HCT116 (cell line): ENCODE data around the gene NFIC. TPM values are rescaled to one million over a fixed set of nuclear protein-coding genes. Genes with fewer than 3 reads are reported as not detected.

Experiments used
- ATAC-seq: fragments of 200-7000 bp; cut with Tn5 transposase; 2 replicates; pipeline ENCODE4 v1.9.1; 2020; ENCODE audit warnings: mild to moderate bottlenecking, moderate library complexity
- BruUV-seq: library from RNA; stranded (reverse); fragments of 400-500 nt; replicated peaks from 2 replicates; lab custom pipeline; 2021; lab: Mats Ljungman, UMichigan
- CTCF ChIA-PET: fragments of 300-600 bp; sonication (Branson Sonifier 250); formaldehyde crosslinking; loops from one replicate; lab custom pipeline; 2021; ENCODE audit warnings: antibody characterized with exemption; lab: Charles Lee
- POLR2A ChIA-PET: fragments of 300-600, 350-600 bp; sonication (Branson Sonifier 250); formaldehyde crosslinking; loops from one replicate; lab custom pipeline; 2021; ENCODE audit warnings: antibody characterized with exemption; lab: Charles Lee
- RAD21 ChIA-PET, 2 experiments: fragments of 300-600 bp; sonication (Branson Sonifier 250); formaldehyde crosslinking; loops; one replicate each; lab custom pipeline; 2023; ENCODE audit warnings: low total read pairs in 2 of 2; ENCODE audit not compliant: uncharacterized antibody in 2 of 2, unreplicated experiment in 2 of 2, low non-redundant PET in 1 of 2; lab: Charles Lee
- DNase-seq: peaks from one replicate; pipeline ENCODE4 v3.0.0-alpha.2; 2010; ENCODE audit warnings: low read depth, low spot score
- H2AFZ ChIP-seq: fragments of 200-600 bp; shearing (Covaris generic), sonication (generic); 2 replicates; pipeline ENCODE4 v1.6.1; 2017; ENCODE audit warnings: low read depth, mixed run types, mixed read lengths, antibody characterized with exemption, low read length; ENCODE audit not compliant: poor library complexity, severe bottlenecking
- H3K27ac ChIP-seq: 2 replicates; pipeline ENCODE4 v1.5.1; 2012; ENCODE audit warnings: low read depth, low read length
- H3K27me3 ChIP-seq: fragments of 200-600 bp; sonication (generic); 2 replicates; pipeline ENCODE4 v1.6.1; 2016; ENCODE audit warnings: mixed run types, low read length, mixed read lengths; ENCODE audit not compliant: insufficient read depth
- H3K36me3 ChIP-seq, 2 experiments: fragments of 200-500 bp in 1 of 2; fragments of 200-600 bp in 1 of 2; sonication (Bioruptor generic) in 1 of 2; sonication (generic) in 1 of 2; 2 replicates each; pipeline versions ENCODE4 v1.5.1 to v1.6.1; 2014 to 2016; ENCODE audit warnings: low read length in 2 of 2, inconsistent platforms in 1 of 2, mixed read lengths in 1 of 2, mixed run types in 1 of 2; ENCODE audit not compliant: insufficient read depth in 2 of 2, control insufficient read depth in 1 of 2
- H3K4me1 ChIP-seq, 2 experiments: fragments of 200-600 bp in 1 of 2; sonication (generic) in 1 of 2; 2 replicates each; pipeline versions ENCODE4 v1.5.1 to v1.6.1; 2012 to 2017; ENCODE audit warnings: low read length in 2 of 2, inconsistent platforms in 1 of 2, mild to moderate bottlenecking in 1 of 2, mixed read lengths in 1 of 2, mixed run types in 1 of 2, moderate library complexity in 1 of 2; ENCODE audit not compliant: insufficient read depth in 2 of 2, control insufficient read depth in 1 of 2
- H3K4me2 ChIP-seq: fragments of 200-600 bp; sonication (generic); 2 replicates; pipeline ENCODE4 v1.6.1; 2017; ENCODE audit warnings: mixed run types, low read length, mixed read lengths
- H3K4me3 ChIP-seq, 2 experiments: fragments of 200-600 bp in 1 of 2; sonication (generic) in 1 of 2; replicated peaks in 1 of 2; 2 replicates each; pipeline ENCODE4 v1.5.1; 2011 to 2016; ENCODE audit warnings: low read length in 2 of 2, control low read depth in 1 of 2, low read depth in 1 of 2, mild to moderate bottlenecking in 1 of 2, mixed read lengths in 1 of 2, mixed run types in 1 of 2
- H3K79me2 ChIP-seq: fragments of 200-600 bp; sonication (generic); 2 replicates; pipeline ENCODE4 v1.6.1; 2017; ENCODE audit warnings: mild to moderate bottlenecking, mixed run types, low read length, moderate library complexity, mixed read lengths; ENCODE audit not compliant: insufficient read depth
- H3K9ac ChIP-seq: fragments of 200-600 bp; sonication (generic); 2 replicates; pipeline ENCODE4 v1.6.1; 2016; ENCODE audit warnings: low read length, mixed read lengths
- H3K9me2 ChIP-seq: fragments of 200-600 bp; sonication (generic), shearing (Covaris generic); 2 replicates; pipeline ENCODE4 v1.6.1; 2017; ENCODE audit warnings: mixed run types, mild to moderate bottlenecking, moderate library complexity; ENCODE audit not compliant: insufficient read depth
- H3K9me3 ChIP-seq, 2 experiments: fragments of 200-500 bp in 1 of 2; fragments of 200-600 bp in 1 of 2; sonication (Bioruptor generic) in 1 of 2; sonication (generic) in 1 of 2; 2 replicates each; pipeline ENCODE4 v1.6.1; 2014 to 2017; ENCODE audit warnings: low read length in 2 of 2, mixed read lengths in 2 of 2, inconsistent platforms in 1 of 2, low read depth in 1 of 2, mild to moderate bottlenecking in 1 of 2, mixed run types in 1 of 2, moderate library complexity in 1 of 2; ENCODE audit not compliant: control insufficient read depth in 1 of 2, insufficient read depth in 1 of 2
- H4K20me1 ChIP-seq: fragments of 200-600 bp; sonication (generic), shearing (Covaris generic); 2 replicates; pipeline ENCODE4 v1.6.1; 2017; ENCODE audit warnings: mixed run types, mild to moderate bottlenecking, moderate library complexity; ENCODE audit not compliant: insufficient read depth
- ATF3 ChIP-seq: IDR thresholded peaks from 2 replicates; pipeline ENCODE4 v1.6.1; 2012
- CBX3 ChIP-seq: IDR thresholded peaks from 2 replicates; pipeline ENCODE4 v1.6.1; 2012; ENCODE audit warnings: low read depth
- CEBPB ChIP-seq: IDR thresholded peaks from 2 replicates; pipeline ENCODE4 v1.6.1; 2012; ENCODE audit warnings: low read depth
- ELF1 ChIP-seq: IDR thresholded peaks from 2 replicates; pipeline ENCODE4 v1.6.1; 2012; ENCODE audit warnings: low read depth, borderline replicate concordance
- EZH2 ChIP-seq: fragments of 200-600 bp; sonication (generic); IDR thresholded peaks from 2 replicates; pipeline ENCODE4 v1.6.1; 2017; ENCODE audit warnings: antibody characterized with exemption, mixed run types
- EZH2phosphoT487 ChIP-seq: fragments of 200-600 bp; IDR thresholded peaks from 2 replicates; pipeline ENCODE4 v1.6.1; 2018; ENCODE audit warnings: antibody characterized with exemption, borderline replicate concordance
- FOSL1 ChIP-seq: IDR thresholded peaks from 2 replicates; pipeline ENCODE4 v1.6.1; 2012; ENCODE audit warnings: low read depth
- JUND ChIP-seq: IDR thresholded peaks from 2 replicates; pipeline ENCODE4 v1.6.1; 2012
- MAX ChIP-seq: IDR thresholded peaks from 2 replicates; pipeline ENCODE4 v1.6.1; 2012
- POLR2A ChIP-seq: IDR thresholded peaks from 2 replicates; pipeline ENCODE4 v1.7.0; 2011; ENCODE audit warnings: borderline replicate concordance; ENCODE audit not compliant: insufficient read depth, insufficient read length; ENCODE audit errors: extremely low read depth
- RAD21 ChIP-seq: IDR thresholded peaks from 2 replicates; pipeline ENCODE4 v1.6.1; 2012; ENCODE audit warnings: low read depth, mild to moderate bottlenecking
- SIN3A ChIP-seq: IDR thresholded peaks from 2 replicates; pipeline ENCODE4 v1.6.1; 2012; ENCODE audit warnings: low read depth
- SP1 ChIP-seq: IDR thresholded peaks from 2 replicates; pipeline ENCODE4 v1.6.1; 2012; ENCODE audit warnings: low read depth
- SRF ChIP-seq: IDR thresholded peaks from 2 replicates; pipeline ENCODE4 v1.6.1; 2012; ENCODE audit warnings: low read depth
- TCF7L2 ChIP-seq: IDR thresholded peaks from 2 replicates; pipeline ENCODE4 v1.7.0; 2011; ENCODE audit warnings: borderline replicate concordance, inconsistent platforms; ENCODE audit not compliant: insufficient read depth, insufficient read length; ENCODE audit errors: extremely low read depth
- YY1 ChIP-seq: IDR thresholded peaks from 2 replicates; pipeline ENCODE4 v1.6.1; 2011; ENCODE audit warnings: low read length, low read depth, moderate library complexity, mild to moderate bottlenecking; ENCODE audit not compliant: insufficient replicate concordance; ENCODE audit errors: extremely low read depth
- ZBTB33 ChIP-seq: IDR thresholded peaks from 2 replicates; pipeline ENCODE4 v1.6.1; 2011; ENCODE audit warnings: mild to moderate bottlenecking, low read length, moderate library complexity; ENCODE audit not compliant: insufficient replicate concordance; ENCODE audit errors: extremely low read depth
- ZFX ChIP-seq: fragments of 450-650 bp; IDR thresholded peaks from 2 replicates; pipeline ENCODE4 v1.6.1; 2017
- ZNF274 ChIP-seq: fragments of 200-500 bp; sonication (Bioruptor generic); IDR thresholded peaks from 2 replicates; pipeline ENCODE4 v1.6.1; 2014; ENCODE audit warnings: mild to moderate bottlenecking, low read depth, low read length, inconsistent platforms
- intact Hi-C: fragments of 100-400 bp; cut with micrococcal nuclease; formaldehyde crosslinking; loops from 2 replicates; pipeline ENCODE4 v1.10.0; 2022
- total RNA-seq: library from RNA; stranded (reverse); gene quantifications from one replicate; pipeline ENCODE4 v1.2.1, GENCODE V29; 2021; ENCODE audit not compliant: unreplicated experiment
- TF ChIP-seq, protein P1 (sequence below), 3 experiments: fragments of 200-600 bp in 1 of 3; sonication (generic) in 1 of 3; IDR thresholded peaks in 2 of 3; conservative IDR thresholded peaks in 1 of 3; 2 replicates each; pipeline ENCODE4 v1.5.1; 2012 to 2017; ENCODE audit warnings: low read depth in 2 of 3, low read length in 2 of 3, antibody characterized with exemption in 1 of 3, borderline replicate concordance in 1 of 3, control low read depth in 1 of 3, mild to moderate bottlenecking in 1 of 3, mixed read lengths in 1 of 3, mixed run types in 1 of 3, moderate library complexity in 1 of 3; ENCODE audit not compliant: insufficient read depth in 1 of 3

NFIC gene
- total RNA-seq, 1 experiment from 2014 or later, result 116 TPM

- intact Hi-C loops, result no loop called here
- Histone ChIP-seq H3K4me1 (peaks cover 0 to 7% of the 10 kb centered on the region in 2 experiments; a peak in 2 of 4 replicates), H3K79me2 (no peaks in the 10 kb centered on the region)
- RAD21 ChIA-PET, result interaction anchor here in 1 of 2 experiments (0.6 kb wide), 1 partner anchor 183 kb away, joined by 3 read pairs; no protein-coding TSS in a partner anchor
- no peak for TF ChIP-seq EZH2
- no peak for TF ChIP-seq YY1
- no peak for TF ChIP-seq ZBTB33
- no peak for TF ChIP-seq FOSL1
- no peak for TF ChIP-seq CBX3
- no peak for TF ChIP-seq MAX
- no peak for TF ChIP-seq ZFX
- no peak for TF ChIP-seq TCF7L2
- TF ChIP-seq, protein P1, sequence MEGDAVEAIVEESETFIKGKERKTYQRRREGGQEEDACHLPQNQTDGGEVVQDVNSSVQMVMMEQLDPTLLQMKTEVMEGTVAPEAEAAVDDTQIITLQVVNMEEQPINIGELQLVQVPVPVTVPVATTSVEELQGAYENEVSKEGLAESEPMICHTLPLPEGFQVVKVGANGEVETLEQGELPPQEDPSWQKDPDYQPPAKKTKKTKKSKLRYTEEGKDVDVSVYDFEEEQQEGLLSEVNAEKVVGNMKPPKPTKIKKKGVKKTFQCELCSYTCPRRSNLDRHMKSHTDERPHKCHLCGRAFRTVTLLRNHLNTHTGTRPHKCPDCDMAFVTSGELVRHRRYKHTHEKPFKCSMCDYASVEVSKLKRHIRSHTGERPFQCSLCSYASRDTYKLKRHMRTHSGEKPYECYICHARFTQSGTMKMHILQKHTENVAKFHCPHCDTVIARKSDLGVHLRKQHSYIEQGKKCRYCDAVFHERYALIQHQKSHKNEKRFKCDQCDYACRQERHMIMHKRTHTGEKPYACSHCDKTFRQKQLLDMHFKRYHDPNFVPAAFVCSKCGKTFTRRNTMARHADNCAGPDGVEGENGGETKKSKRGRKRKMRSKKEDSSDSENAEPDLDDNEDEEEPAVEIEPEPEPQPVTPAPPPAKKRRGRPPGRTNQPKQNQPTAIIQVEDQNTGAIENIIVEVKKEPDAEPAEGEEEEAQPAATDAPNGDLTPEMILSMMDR (IDR thresholded peaks at IDR 0.05 in 2 of 3, conservative IDR thresholded peaks at IDR 0.05 in 1 of 3; ENCODE audit: borderline replicate concordance in 1 of 3, insufficient read depth in 1 of 3, low read depth in 2 of 3, low read length in 2 of 3), result no peak
- no peak for TF ChIP-seq CEBPB
- no peak for TF ChIP-seq ZNF274
- no peak for TF ChIP-seq SIN3A
- TF ChIP-seq RAD21, result no peak
- TF ChIP-seq SP1, result no peak
- no peak for TF ChIP-seq JUND
- no peak for TF ChIP-seq POLR2A
- TF ChIP-seq EZH2phosphoT487, result no peak
- no peak for TF ChIP-seq ATF3
- TF ChIP-seq ELF1, result no peak
- TF ChIP-seq SRF, result no peak
- TF ChIP-seq, all 23 proteins: peak for 0
- Histone ChIP-seq H3K9me2 (no peaks in the 10 kb centered on the region), H3K9ac (no peak overlapping the region), H3K9me3 (no peaks in the 10 kb centered on the region), H2AFZ (no peak overlapping the region), H3K4me2 (no peak overlapping the region), H4K20me1 (no peaks in the 10 kb centered on the region), H3K27ac (no peak overlapping the region), H3K4me3 (no peak overlapping the region), H3K27me3 (no peaks in the 10 kb centered on the region), H3K36me3 (no peaks in the 10 kb centered on the region)
- ATAC-seq (no peak), DNase-seq (no peak)
- ChIA-PET POLR2A (no interaction called here), CTCF (interaction anchor here (2.3 kb wide), 1 partner anchor 178 kb away, joined by 6 read pairs; no protein-coding TSS in a partner anchor)
- BruUV-seq, result no TSS peak
Measured at GRCh38 chr19:3482507-3483225, 116.3 kb downstream of the NFIC start.
